Mesothelial cell of epicardium (in vitro differentiated cells): Measurements from ENCODE around the gene RSPH3. TPM values are rescaled to one million over a fixed set of nuclear protein-coding genes. Genes with fewer than 3 reads are reported as not detected.
"Not testable (repeated sequence)": the region's sequence is repeated elsewhere in the genome, so short reads cannot be mapped to it uniquely, and the experiment has no call there.

Experiments used
- DNase-seq, 2 experiments: peaks; one replicate each; pipeline ENCODE4 v3.0.0; 2021; ENCODE audit warnings: low spot score in 2 of 2; ENCODE audit not compliant: unreplicated experiment in 2 of 2
- H3K27ac Mint-ChIP-seq: 2 replicates; pipeline ENCODE4 v1.8.0; 2021; ENCODE audit warnings: mixed read lengths
- H3K27me3 Mint-ChIP-seq: 2 replicates; pipeline ENCODE4 v1.8.0; 2021; ENCODE audit warnings: low read depth, mixed read lengths
- H3K36me3 Mint-ChIP-seq: 2 replicates; pipeline ENCODE4 v1.8.0; 2021; ENCODE audit warnings: mixed read lengths
- H3K4me1 Mint-ChIP-seq: 2 replicates; pipeline ENCODE4 v1.8.0; 2021; ENCODE audit warnings: mixed read lengths
- H3K4me3 Mint-ChIP-seq: 2 replicates; pipeline ENCODE4 v1.8.0; 2021; ENCODE audit warnings: mild to moderate bottlenecking, moderate library complexity, mixed read lengths
- H3K9me3 Mint-ChIP-seq: 2 replicates; pipeline ENCODE4 v1.8.0; 2021; ENCODE audit warnings: mixed read lengths
- total RNA-seq: library from RNA; stranded (reverse); gene quantifications from 3 replicates; pipeline ENCODE4 v1.2.1, GENCODE V29; 2021
- TF ChIP-seq, protein P1 (sequence below): fragments of 200-600 bp; sonication (generic); IDR thresholded peaks from one replicate; pipeline ENCODE4 v1.5.0; 2021; ENCODE audit warnings: antibody characterized with exemption; ENCODE audit not compliant: unreplicated experiment

RSPH3 gene
- total RNA-seq, 1 donor from 2014 or later, result 9.3 TPM

DNA sequence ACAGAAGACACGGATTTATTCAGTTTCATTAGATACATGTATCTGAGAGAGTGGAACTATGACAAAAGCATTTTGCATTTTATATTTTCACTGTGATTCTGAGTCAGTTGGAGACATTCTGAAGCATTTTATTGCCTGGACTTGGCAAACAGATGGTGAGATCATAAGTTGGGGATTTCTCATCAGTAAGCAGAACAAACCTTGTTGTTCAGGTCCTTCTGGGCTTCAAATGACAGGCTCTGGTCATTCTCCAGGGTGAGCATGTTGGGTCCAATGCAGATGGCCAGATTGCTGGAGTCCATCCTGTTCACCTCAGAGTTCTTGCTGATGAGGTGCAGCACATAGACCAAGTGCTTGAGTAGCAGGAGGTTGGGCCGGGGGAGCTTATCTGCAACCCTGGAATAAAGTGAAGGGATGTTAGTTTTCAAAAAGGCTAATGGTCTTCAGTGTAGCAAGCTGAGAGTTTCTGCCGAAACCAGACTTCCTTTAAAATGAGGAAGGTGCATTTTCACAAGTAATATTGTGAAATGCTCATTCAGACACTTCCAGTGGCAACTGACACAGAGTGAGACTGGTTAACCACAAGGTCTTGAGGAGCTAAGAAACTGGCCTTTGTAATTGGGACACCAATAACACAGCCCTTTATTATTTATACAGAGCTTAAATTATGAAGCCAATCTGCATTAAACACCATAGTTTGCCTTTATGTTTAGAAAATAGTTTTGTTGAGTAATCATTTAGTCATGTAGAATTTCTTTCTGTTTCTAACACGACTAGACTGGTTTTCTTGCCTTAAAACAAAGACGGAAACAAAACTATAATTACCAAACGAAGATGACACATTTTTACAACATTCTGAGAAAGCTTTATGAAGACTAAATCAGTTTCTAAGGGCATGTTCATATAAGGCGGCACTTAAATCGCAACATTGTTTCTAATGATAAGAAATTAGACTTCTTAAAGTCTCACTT is 39.2 kb upstream of the RSPH3 start:
- Mint-ChIP-seq H3K36me3 (no peaks in the 10 kb centered on the region), H3K4me3 (no peak overlapping the region), H3K4me1 (peaks cover 10% of the 10 kb centered on the region), H3K27ac (peak overlapping the region; percentile 41), H3K27me3 (peaks cover 2% of the 10 kb centered on the region), H3K9me3 (no peaks in the 10 kb centered on the region)
- TF ChIP-seq, protein P1, sequence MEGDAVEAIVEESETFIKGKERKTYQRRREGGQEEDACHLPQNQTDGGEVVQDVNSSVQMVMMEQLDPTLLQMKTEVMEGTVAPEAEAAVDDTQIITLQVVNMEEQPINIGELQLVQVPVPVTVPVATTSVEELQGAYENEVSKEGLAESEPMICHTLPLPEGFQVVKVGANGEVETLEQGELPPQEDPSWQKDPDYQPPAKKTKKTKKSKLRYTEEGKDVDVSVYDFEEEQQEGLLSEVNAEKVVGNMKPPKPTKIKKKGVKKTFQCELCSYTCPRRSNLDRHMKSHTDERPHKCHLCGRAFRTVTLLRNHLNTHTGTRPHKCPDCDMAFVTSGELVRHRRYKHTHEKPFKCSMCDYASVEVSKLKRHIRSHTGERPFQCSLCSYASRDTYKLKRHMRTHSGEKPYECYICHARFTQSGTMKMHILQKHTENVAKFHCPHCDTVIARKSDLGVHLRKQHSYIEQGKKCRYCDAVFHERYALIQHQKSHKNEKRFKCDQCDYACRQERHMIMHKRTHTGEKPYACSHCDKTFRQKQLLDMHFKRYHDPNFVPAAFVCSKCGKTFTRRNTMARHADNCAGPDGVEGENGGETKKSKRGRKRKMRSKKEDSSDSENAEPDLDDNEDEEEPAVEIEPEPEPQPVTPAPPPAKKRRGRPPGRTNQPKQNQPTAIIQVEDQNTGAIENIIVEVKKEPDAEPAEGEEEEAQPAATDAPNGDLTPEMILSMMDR, result no peak
- DNase-seq, result no peak

DNA sequence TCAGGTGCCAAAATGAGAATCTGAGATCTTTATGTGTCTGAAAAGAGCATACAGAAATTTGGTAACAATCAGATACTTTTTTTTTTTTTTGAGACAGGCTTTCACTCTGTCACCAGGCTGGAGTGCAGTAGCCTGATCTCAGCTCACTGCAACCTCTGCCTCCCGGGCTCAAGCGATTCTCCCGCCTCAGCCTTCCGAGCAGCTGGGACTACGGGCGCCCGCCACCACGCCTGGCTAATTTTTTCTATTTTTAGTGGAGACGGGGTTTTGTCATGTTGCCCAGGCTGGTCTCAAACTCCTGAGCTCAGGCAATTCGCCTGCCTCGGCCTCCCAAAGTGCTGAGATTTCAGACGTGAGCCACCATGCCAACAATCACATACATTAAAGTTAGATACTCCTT is 38.3 kb upstream of the RSPH3 start:
- DNase-seq, H3K9me3 Mint-ChIP-seq, H3K27me3 Mint-ChIP-seq, H3K36me3 Mint-ChIP-seq, H3K4me3 Mint-ChIP-seq, H3K27ac Mint-ChIP-seq: not testable (repeated sequence)
- peaks cover 10% of the 10 kb centered on the region for H3K4me1 Mint-ChIP-seq

DNA sequence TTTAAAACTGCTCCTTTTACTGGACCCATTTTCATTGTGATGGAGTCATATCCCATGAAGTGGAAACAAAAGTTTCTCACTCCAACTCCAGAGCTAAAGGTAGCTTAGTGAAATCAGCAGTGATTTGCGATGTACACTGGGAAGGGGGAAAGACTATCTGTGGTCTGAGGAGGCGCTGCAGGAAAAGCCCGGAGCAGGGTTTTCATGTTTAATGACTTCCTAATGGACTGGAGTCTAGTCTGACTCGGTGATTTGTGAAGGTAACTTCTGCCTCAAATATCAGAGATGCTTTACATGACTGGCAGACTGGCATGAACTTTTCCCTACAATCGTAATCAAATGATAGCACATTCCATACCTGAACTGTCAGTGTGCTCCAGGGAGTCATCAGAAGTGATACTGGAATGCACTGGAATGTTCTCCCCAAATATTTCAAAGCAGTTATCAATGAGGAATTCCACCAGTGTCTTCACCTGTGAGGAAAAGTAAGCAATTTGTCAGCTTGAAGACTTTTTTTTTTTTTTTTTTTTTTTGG is 37.8 kb upstream of the RSPH3 start:
- TF ChIP-seq, protein P1, result no peak
- H3K4me1 Mint-ChIP-seq, result peaks cover 10% of the 10 kb centered on the region
- H3K4me3 Mint-ChIP-seq, result no peak overlapping the region
- H3K9me3 Mint-ChIP-seq, result no peaks in the 10 kb centered on the region
- no peaks in the 10 kb centered on the region for H3K36me3 Mint-ChIP-seq
- no peak for DNase-seq
- H3K27ac Mint-ChIP-seq, result no peak overlapping the region
- no peaks in the 10 kb centered on the region for H3K27me3 Mint-ChIP-seq

DNA sequence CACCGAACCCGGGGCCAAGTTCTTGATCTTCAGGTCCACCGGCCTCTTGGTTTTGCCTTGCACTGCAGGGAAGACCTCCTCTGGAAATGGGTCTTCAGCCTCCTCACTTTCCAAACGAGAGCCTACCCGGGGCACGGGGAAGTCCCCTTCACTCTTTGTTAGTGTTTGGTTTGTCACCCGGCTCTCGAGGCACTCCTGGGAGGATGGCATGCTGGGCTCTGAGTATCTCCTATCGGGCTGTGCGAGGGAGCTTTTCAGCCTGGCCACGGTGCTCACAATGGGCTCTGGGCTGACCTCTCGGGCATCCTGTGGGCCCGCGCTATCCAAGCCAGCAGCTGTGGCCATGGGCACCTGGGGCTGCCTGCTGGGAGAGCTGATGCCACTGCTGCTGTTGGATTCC is 36.7 kb upstream of the RSPH3 start:
- Mint-ChIP-seq H3K27ac (no peak overlapping the region), H3K36me3 (no peaks in the 10 kb centered on the region), H3K4me3 (no peak overlapping the region), H3K4me1 (peaks cover 8% of the 10 kb centered on the region), H3K9me3 (no peaks in the 10 kb centered on the region), H3K27me3 (no peaks in the 10 kb centered on the region)
- TF ChIP-seq, protein P1, result no peak
- no peak for DNase-seq

DNA sequence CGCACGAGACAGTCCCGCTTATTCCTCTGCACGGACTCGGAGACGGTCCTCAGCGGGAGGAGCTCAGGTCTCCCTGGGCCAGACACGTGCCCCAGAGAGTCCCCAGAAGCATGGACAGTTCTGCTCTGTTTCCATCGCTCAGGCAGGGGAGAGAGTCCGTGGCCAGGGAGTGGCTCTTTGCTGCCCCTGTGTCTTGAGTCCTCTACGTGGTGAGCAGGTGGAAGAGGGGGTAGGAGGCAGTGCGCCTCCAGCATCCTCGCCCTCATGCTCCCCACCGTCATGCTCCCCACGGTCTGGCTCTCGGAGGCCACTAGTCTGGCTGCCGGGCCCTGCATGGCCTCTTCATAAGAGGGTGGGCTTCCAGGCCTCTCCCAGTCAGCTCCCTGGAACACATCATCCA is 35.9 kb upstream of the RSPH3 start:
- Mint-ChIP-seq H3K27me3 (no peaks in the 10 kb centered on the region), H3K9me3 (no peaks in the 10 kb centered on the region), H3K27ac (no peak overlapping the region), H3K36me3 (no peaks in the 10 kb centered on the region), H3K4me3 (no peak overlapping the region), H3K4me1 (peaks cover 8% of the 10 kb centered on the region)
- TF ChIP-seq, protein P1, result no peak
- no peak for DNase-seq
